ENCODE data around the gene GDPGP1. TPM values are rescaled to one million over a fixed set of nuclear protein-coding genes. Genes with fewer than 3 reads are reported as not detected.

Gene GDPGP1
- total and polyA plus RNA-seq, 4 donors: 3.4 to 11.0 (median 5.2) TPM

GRCh38 chr15:90205050-90205848 lies 28.8 kb upstream of the GDPGP1 start:
- no peak overlapping the region for H3K27ac ChIP-seq (ENCODE audit: low read depth in 1 of 2, low read length in 1 of 2)
- H3K4me1 ChIP-seq (ENCODE audit: control insufficient read depth in 5 of 5, insufficient read depth in 5 of 5, low read length in 5 of 5): peaks cover 0 to 23% (median 7%) of the 10 kb centered on the region in 5 donors
- no peak for TF ChIP-seq CTCF (IDR thresholded peaks at IDR 0.05; ENCODE audit: control extremely low read depth, extremely low read depth)
- H3K9me3 ChIP-seq (ENCODE audit: control insufficient read depth in 4 of 4, insufficient read depth in 3 of 4, low read length in 3 of 4): no peaks in the 10 kb centered on the region
- H3K4me3 ChIP-seq: no peak overlapping the region
- WGBS, 2 donors: 87 to 89% methylated on average over 10 of the region's 10 CpGs
- H3K27me3 ChIP-seq (ENCODE audit: control insufficient read depth in 3 of 3, insufficient read depth in 3 of 3, low read length in 2 of 3): no peaks in the 10 kb centered on the region
- ATAC-seq (ENCODE audit: insufficient read depth, low FRiP score) (no peak), DNase-seq (no peak)
- H3K36me3 ChIP-seq (ENCODE audit: control insufficient read depth in 4 of 4, insufficient read depth in 4 of 4, low read length in 4 of 4): peaks cover 0 to 8% (median 1%) of the 10 kb centered on the region in 4 donors
- no peak overlapping the region for H3K9ac ChIP-seq (ENCODE audit: insufficient read depth in 1 of 2, low read length in 2 of 2)

DNA sequence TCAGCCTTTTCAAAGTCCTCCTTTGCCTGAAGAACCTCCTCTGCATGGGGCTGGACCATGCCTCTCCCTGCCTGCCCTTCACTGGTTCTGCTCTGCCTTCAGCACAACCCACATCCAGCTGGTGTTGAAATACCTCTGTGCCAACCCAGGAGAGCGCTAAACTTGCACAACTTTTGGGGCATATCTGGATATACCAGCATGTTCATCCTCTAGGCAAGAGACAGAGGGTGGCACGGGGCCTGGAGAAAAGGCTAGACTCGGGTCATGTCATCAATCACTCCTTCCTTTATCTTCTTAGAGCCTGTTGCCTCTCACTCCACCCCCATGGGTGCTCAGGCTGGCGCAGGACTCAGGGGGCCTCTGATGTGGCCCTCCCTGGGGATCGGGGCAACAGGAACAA lies 28.1 kb upstream of the GDPGP1 start:
- Histone ChIP-seq H3K27me3 (ENCODE audit: control insufficient read depth in 3 of 3, insufficient read depth in 3 of 3, low read length in 2 of 3) (no peaks in the 10 kb centered on the region), H3K36me3 (ENCODE audit: control insufficient read depth in 4 of 4, insufficient read depth in 4 of 4, low read length in 4 of 4) (peaks cover 0 to 8% (median 2%) of the 10 kb centered on the region in 4 donors), H3K4me1 (ENCODE audit: control insufficient read depth in 5 of 5, insufficient read depth in 5 of 5, low read length in 5 of 5) (peaks cover 0 to 17% (median 7%) of the 10 kb centered on the region in 5 donors), H3K9ac (ENCODE audit: insufficient read depth in 1 of 2, low read length in 2 of 2) (no peak overlapping the region), H3K4me3 (no peak overlapping the region), H3K9me3 (ENCODE audit: control insufficient read depth in 4 of 4, insufficient read depth in 3 of 4, low read length in 3 of 4) (no peaks in the 10 kb centered on the region), H3K27ac (ENCODE audit: low read depth in 1 of 2, low read length in 1 of 2) (no peak overlapping the region)
- ATAC-seq (ENCODE audit: insufficient read depth, low FRiP score) (peak; percentile 27), DNase-seq (no peak)
- no peak for TF ChIP-seq CTCF (IDR thresholded peaks at IDR 0.05; ENCODE audit: control extremely low read depth, extremely low read depth)
- WGBS, 2 donors: 44 to 74% methylated on average over 5 of the region's 5 CpGs

- no peak for DNase-seq
- Histone ChIP-seq H3K9me3 (ENCODE audit: control insufficient read depth in 4 of 4, insufficient read depth in 3 of 4, low read length in 3 of 4) (no peaks in the 10 kb centered on the region), H3K4me1 (ENCODE audit: control insufficient read depth in 5 of 5, insufficient read depth in 5 of 5, low read length in 5 of 5) (peaks cover 0 to 15% (median 11%) of the 10 kb centered on the region in 5 donors), H3K9ac (ENCODE audit: insufficient read depth in 1 of 2, low read length in 2 of 2) (no peak overlapping the region), H3K4me3 (no peak overlapping the region), H3K27me3 (ENCODE audit: control insufficient read depth in 3 of 3, insufficient read depth in 3 of 3, low read length in 2 of 3) (no peaks in the 10 kb centered on the region), H3K27ac (ENCODE audit: low read depth in 1 of 2, low read length in 1 of 2) (no peak overlapping the region), H3K36me3 (ENCODE audit: control insufficient read depth in 4 of 4, insufficient read depth in 4 of 4, low read length in 4 of 4) (peaks cover 0 to 8% (median 2%) of the 10 kb centered on the region in 4 donors)
- WGBS, 2 donors: 93 to 99% methylated on average over 6 of the region's 6 CpGs
- ATAC-seq (ENCODE audit: insufficient read depth, low FRiP score): no peak
- no peak for TF ChIP-seq CTCF (IDR thresholded peaks at IDR 0.05; ENCODE audit: control extremely low read depth, extremely low read depth)
These were observed 26.8 kb upstream of the GDPGP1 start for GRCh38 chr15:90207252-90207651.
